ENCODE measurements around the gene WDR90.

GRCh38 chr16:657487-657886, 8.3 kb downstream of the WDR90 start:
- no peak for TF ChIP-seq CTCF (IDR thresholded peaks at IDR 0.05)
- TF ChIP-seq POLR2A (IDR thresholded peaks at IDR 0.05) = no peak
